Osteoblast (primary cell): ENCODE data around the gene DAB2. TPM values are rescaled to one million over a fixed set of nuclear protein-coding genes. Genes with fewer than 3 reads are reported as not detected.

Experiments used
- DNase-seq: peaks from one replicate; pipeline ENCODE4 v3.0.0; 2011; ENCODE audit warnings: low spot score, mixed read lengths; ENCODE audit not compliant: insufficient read length; ENCODE audit errors: missing footprints
- H2AFZ ChIP-seq: 2 replicates; pipeline ENCODE4 v1.6.0; 2011; ENCODE audit warnings: mild to moderate bottlenecking, low read length
- H3K27ac ChIP-seq: 2 replicates; pipeline ENCODE4 v1.5.1; 2011; ENCODE audit warnings: mild to moderate bottlenecking, low read depth, low read length, moderate library complexity
- H3K27me3 ChIP-seq: 2 replicates; pipeline ENCODE4 v1.6.0; 2012; ENCODE audit warnings: mild to moderate bottlenecking, control low read depth, inconsistent platforms, low read length, moderate library complexity; ENCODE audit not compliant: insufficient read depth
- H3K36me3 ChIP-seq: 2 replicates; pipeline ENCODE4 v1.5.1; 2011; ENCODE audit warnings: mild to moderate bottlenecking, low read length, control low read depth, moderate library complexity; ENCODE audit not compliant: insufficient read depth
- H3K4me1 ChIP-seq: 2 replicates; pipeline ENCODE4 v1.5.1; 2011; ENCODE audit warnings: mild to moderate bottlenecking, low read length, control low read depth, moderate library complexity; ENCODE audit not compliant: insufficient read depth
- H3K4me2 ChIP-seq: 2 replicates; pipeline ENCODE4 v1.6.0; 2011; ENCODE audit warnings: mild to moderate bottlenecking, low read length; ENCODE audit not compliant: insufficient read depth
- H3K4me3 ChIP-seq: fragments of 200-600 bp; sonication (generic); 3 replicates; pipeline ENCODE4 v1.5.1; 2012; ENCODE audit warnings: mild to moderate bottlenecking, low read length, inconsistent platforms; ENCODE audit not compliant: insufficient read depth
- H3K79me2 ChIP-seq: 2 replicates; pipeline ENCODE4 v1.6.0; 2012; ENCODE audit warnings: mild to moderate bottlenecking, low read length, control low read depth, inconsistent platforms; ENCODE audit not compliant: insufficient read depth
- H3K9me3 ChIP-seq: 2 replicates; pipeline ENCODE4 v1.5.1; 2011; ENCODE audit warnings: low read depth, low read length, control low read depth
- H4K20me1 ChIP-seq: 2 replicates; pipeline ENCODE4 v1.6.0; 2012; ENCODE audit warnings: mild to moderate bottlenecking, low read length, control low read depth; ENCODE audit not compliant: insufficient read depth
- total RNA-seq: library from RNA; depleted of rRNA; stranded (reverse); fragments of >200 nt; gene quantifications from 2 replicates; pipeline ENCODE4 v1.2.3, GENCODE V29; 2012
- TF ChIP-seq, protein P1 (sequence below): IDR thresholded peaks from 2 replicates; pipeline ENCODE4 v1.5.1; 2011; ENCODE audit warnings: mild to moderate bottlenecking, low read depth, low read length, moderate library complexity; ENCODE audit errors: extremely low read depth

DAB2 gene
- total RNA-seq, 1 donor: 296 TPM

DNA sequence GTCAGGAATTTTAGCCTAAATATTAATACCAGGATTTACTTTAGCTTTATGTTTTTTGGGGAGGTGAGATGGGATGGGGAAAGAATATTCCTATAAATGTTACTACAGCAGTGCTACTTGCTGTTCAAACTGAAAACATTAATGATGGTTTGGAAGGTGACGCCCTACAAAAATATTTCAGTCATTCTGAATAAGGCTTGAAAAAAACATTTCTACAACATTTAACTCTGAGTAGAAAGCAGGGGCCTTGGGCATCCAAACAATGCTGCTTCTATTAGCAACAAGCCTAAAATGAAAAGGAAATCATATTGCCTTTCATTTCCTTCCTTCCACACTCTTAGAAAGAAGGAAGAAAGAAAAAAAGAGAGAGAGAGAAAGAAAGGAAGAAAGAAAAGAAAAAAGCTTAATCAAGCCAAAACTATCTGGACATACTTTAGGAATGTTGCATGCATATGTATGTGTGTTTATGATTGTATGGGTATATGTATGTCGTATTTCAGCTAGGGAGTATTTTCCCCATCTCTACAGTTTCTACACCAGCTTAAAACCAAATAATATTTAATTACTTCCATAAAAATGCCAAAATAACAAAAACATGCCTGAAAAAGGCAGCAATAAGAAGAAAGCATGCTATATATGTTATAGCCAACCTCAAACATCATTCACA is 16.3 kb upstream of the DAB2 start:
- TF ChIP-seq, protein P1, sequence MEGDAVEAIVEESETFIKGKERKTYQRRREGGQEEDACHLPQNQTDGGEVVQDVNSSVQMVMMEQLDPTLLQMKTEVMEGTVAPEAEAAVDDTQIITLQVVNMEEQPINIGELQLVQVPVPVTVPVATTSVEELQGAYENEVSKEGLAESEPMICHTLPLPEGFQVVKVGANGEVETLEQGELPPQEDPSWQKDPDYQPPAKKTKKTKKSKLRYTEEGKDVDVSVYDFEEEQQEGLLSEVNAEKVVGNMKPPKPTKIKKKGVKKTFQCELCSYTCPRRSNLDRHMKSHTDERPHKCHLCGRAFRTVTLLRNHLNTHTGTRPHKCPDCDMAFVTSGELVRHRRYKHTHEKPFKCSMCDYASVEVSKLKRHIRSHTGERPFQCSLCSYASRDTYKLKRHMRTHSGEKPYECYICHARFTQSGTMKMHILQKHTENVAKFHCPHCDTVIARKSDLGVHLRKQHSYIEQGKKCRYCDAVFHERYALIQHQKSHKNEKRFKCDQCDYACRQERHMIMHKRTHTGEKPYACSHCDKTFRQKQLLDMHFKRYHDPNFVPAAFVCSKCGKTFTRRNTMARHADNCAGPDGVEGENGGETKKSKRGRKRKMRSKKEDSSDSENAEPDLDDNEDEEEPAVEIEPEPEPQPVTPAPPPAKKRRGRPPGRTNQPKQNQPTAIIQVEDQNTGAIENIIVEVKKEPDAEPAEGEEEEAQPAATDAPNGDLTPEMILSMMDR: no peak
- Histone ChIP-seq H3K4me2 (no peak overlapping the region), H3K4me3 (no peak overlapping the region)

DNA sequence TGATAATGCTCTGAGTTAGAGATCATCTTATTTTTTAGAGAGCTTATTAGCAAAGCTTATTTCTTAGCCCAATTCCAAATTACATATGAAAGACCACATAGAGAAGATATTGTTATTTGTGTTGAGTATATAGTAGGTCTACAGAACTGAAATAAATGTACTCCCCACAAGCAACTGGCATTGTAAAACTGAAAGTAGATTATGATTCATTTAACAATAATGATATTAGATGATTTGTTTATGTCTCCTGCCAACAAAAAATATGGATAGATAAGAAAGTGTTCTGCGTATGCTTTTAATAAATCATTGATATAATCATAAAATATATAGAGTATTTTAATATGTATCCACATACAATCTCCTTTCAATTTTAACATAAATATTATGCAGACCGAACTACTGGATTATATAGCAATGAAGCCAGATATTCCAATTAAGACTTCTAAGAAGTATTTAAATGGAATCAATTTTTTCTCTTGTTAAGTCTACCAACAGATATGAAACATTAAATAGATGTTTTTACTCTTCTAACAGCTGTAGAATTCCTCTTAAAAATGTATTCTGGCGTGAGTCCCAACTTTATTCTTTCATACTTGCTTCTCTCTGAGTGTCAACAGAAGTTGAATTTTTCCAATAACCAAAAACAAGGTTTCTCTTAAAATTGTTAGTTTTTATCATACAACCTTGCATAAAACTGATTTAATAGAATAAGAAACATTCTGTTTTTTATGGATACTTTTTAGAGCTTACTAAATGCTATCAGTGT is 15.6 kb upstream of the DAB2 start:
- peaks cover 16% of the 10 kb centered on the region for H3K4me1 ChIP-seq
- TF ChIP-seq, protein P1: no peak
- H3K4me2 ChIP-seq: no peak overlapping the region
- H3K27ac ChIP-seq: no peak overlapping the region
- no peak overlapping the region for H2AFZ ChIP-seq
- no peak overlapping the region for H3K4me3 ChIP-seq
- DNase-seq: no peak
- H3K79me2 ChIP-seq: no peaks in the 10 kb centered on the region
- H4K20me1 ChIP-seq: no peaks in the 10 kb centered on the region
- H3K36me3 ChIP-seq: no peaks in the 10 kb centered on the region
- no peaks in the 10 kb centered on the region for H3K27me3 ChIP-seq
- no peaks in the 10 kb centered on the region for H3K9me3 ChIP-seq

More for the DNA sequence above, 16.3 kb upstream of the DAB2 start:
- Histone ChIP-seq H3K27ac (no peak overlapping the region), H2AFZ (peak overlapping the region; percentile 57), H3K4me1 (peaks cover 19% of the 10 kb centered on the region), H4K20me1 (no peaks in the 10 kb centered on the region), H3K36me3 (no peaks in the 10 kb centered on the region), H3K27me3 (no peaks in the 10 kb centered on the region), H3K79me2 (no peaks in the 10 kb centered on the region), H3K9me3 (no peaks in the 10 kb centered on the region)
- no peak for DNase-seq

DNA sequence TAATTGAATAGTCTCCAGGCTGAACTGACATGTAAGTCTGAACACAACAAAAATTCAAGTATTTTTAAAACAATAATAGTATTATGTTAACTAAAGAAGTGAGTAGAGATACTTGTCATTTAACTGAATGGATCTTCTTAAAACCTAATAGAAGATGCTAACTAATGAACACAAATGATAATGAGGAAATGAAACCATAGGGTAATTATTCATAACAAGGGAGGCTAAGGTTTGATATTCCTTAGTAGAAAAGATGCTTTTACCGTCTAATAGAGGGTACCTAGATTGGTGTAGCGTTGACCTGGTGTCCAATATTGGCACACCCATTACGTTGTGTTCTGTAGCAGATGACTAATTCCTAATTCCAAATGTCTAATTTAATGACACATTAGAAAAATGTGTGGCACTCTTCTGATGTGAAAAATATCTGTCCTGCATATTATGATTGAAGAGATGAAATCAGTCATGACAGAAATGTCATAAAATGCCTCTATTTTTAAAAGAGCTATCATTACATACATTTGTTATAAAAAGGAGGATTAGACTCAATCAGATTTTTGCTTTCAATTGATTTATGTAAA is 14.9 kb upstream of the DAB2 start:
- Histone ChIP-seq H4K20me1 (no peaks in the 10 kb centered on the region), H3K4me2 (no peak overlapping the region), H3K36me3 (no peaks in the 10 kb centered on the region), H3K79me2 (no peaks in the 10 kb centered on the region), H3K9me3 (no peaks in the 10 kb centered on the region), H2AFZ (no peak overlapping the region), H3K27me3 (no peaks in the 10 kb centered on the region), H3K27ac (no peak overlapping the region), H3K4me3 (no peak overlapping the region), H3K4me1 (peaks cover 16% of the 10 kb centered on the region)
- TF ChIP-seq, protein P1: no peak
- no peak for DNase-seq

DNA sequence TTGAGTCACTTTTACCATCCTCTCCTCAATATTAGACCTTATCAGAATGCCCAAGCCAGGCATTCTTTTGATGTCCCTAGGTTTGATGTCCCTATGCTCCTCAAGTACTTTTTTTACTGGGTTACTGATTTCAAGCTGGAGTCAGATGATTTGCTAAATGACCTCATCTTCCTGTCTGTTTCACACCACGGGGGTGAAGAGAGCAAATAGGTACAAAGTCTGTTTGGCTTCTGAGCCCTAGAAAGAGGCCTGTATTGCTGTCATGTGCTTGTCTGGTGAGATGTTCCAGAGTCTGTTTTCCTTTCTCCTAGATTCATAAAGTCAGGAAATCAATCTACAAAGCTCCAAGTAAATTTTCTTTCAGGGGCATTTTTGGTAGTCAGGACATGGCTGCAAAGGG is 12.7 kb upstream of the DAB2 start:
- H3K4me1 ChIP-seq: peaks cover 16% of the 10 kb centered on the region
- no peaks in the 10 kb centered on the region for H4K20me1 ChIP-seq
- DNase-seq: no peak
- no peak overlapping the region for H3K4me2 ChIP-seq
- peak overlapping the region; percentile 65 for H2AFZ ChIP-seq
- no peaks in the 10 kb centered on the region for H3K79me2 ChIP-seq
- no peaks in the 10 kb centered on the region for H3K27me3 ChIP-seq
- H3K27ac ChIP-seq: no peak overlapping the region
- TF ChIP-seq, protein P1: no peak
- H3K36me3 ChIP-seq: no peaks in the 10 kb centered on the region
- no peak overlapping the region for H3K4me3 ChIP-seq
- no peaks in the 10 kb centered on the region for H3K9me3 ChIP-seq
